Measurements from ENCODE around the gene OR6M1. TPM values are rescaled to one million over a fixed set of nuclear protein-coding genes. Genes with fewer than 3 reads are reported as not detected.

The OR6M1 gene
- total RNA-seq, 1 experiment from 2014 or later: not detected

- CTCF ChIA-PET: no interaction called here
Measured at GRCh38 chr11:123775289-123775688, 30.9 kb downstream of the OR6M1 start.

GRCh38 chr11:123773959-123774358 is 32.2 kb downstream of the OR6M1 start:
- Histone ChIP-seq H3K27ac (no peak overlapping the region), H3F3A (ENCODE audit: insufficient read depth, low read depth) (no peaks in the 10 kb centered on the region), H3K9me3 (ENCODE audit: insufficient read depth, low read depth) (no peaks in the 10 kb centered on the region; the same call in 1 of the 2 replicates), H3K4me1 (replicated peaks; ENCODE audit: insufficient read depth) (no peaks in the 10 kb centered on the region), H3K36me3 (ENCODE audit: low read depth) (no peaks in the 10 kb centered on the region), H2AFZ (no peak overlapping the region), H3K4me3 (no peak overlapping the region), H3K79me2 (ENCODE audit: low read depth) (no peaks in the 10 kb centered on the region), H3K27me3 (ENCODE audit: insufficient read depth, low read depth) (no peaks in the 10 kb centered on the region), H3K4me2 (no peak overlapping the region), H3K9me2 (ENCODE audit: insufficient read depth) (no peaks in the 10 kb centered on the region), H4K20me1 (ENCODE audit: insufficient read depth) (no peaks in the 10 kb centered on the region)
- intact Hi-C loops (cut with micrococcal nuclease; ENCODE audit: unreplicated experiment): no loop called here
- TF ChIP-seq EZH2 (IDR thresholded peaks at IDR 0.05; ENCODE audit: low read depth) (no peak), CTCF (conservative IDR thresholded peaks at IDR 0.05) (no peak)
- DNase-seq: no peak
- POLR2A ChIA-PET (ENCODE audit: unreplicated experiment): no interaction called here
- CTCF ChIA-PET: no interaction called here
- BruUV-seq (replicated peaks): no TSS peak

More at GRCh38 chr11:123775289-123775688, 30.9 kb downstream of the OR6M1 start:
- Histone ChIP-seq H3K79me2 (ENCODE audit: low read depth) (no peaks in the 10 kb centered on the region), H3K4me1 (replicated peaks; ENCODE audit: insufficient read depth) (no peaks in the 10 kb centered on the region), H3K27ac (no peak overlapping the region), H3K9me2 (ENCODE audit: insufficient read depth) (no peaks in the 10 kb centered on the region), H3K9me3 (ENCODE audit: insufficient read depth, low read depth) (no peaks in the 10 kb centered on the region; the same call in 1 of the 2 replicates), H3F3A (ENCODE audit: insufficient read depth, low read depth) (no peaks in the 10 kb centered on the region), H3K4me2 (no peak overlapping the region), H4K20me1 (ENCODE audit: insufficient read depth) (no peaks in the 10 kb centered on the region), H3K27me3 (ENCODE audit: insufficient read depth, low read depth) (no peaks in the 10 kb centered on the region), H2AFZ (no peak overlapping the region), H3K4me3 (no peak overlapping the region), H3K36me3 (ENCODE audit: low read depth) (no peaks in the 10 kb centered on the region)
- TF ChIP-seq EZH2 (IDR thresholded peaks at IDR 0.05; ENCODE audit: low read depth): no peak
- no peak for TF ChIP-seq CTCF (conservative IDR thresholded peaks at IDR 0.05)
- no peak for DNase-seq
- POLR2A ChIA-PET (ENCODE audit: unreplicated experiment): no interaction called here
- no TSS peak for BruUV-seq (replicated peaks)
- intact Hi-C loops (cut with micrococcal nuclease; ENCODE audit: unreplicated experiment): no loop called here

GRCh38 chr11:123773026-123773425 is 33.1 kb downstream of the OR6M1 start:
- Histone ChIP-seq H3K79me2 (ENCODE audit: low read depth) (no peaks in the 10 kb centered on the region), H4K20me1 (ENCODE audit: insufficient read depth) (no peaks in the 10 kb centered on the region), H3K27ac (no peak overlapping the region), H3K27me3 (ENCODE audit: insufficient read depth, low read depth) (no peaks in the 10 kb centered on the region), H3K9me3 (ENCODE audit: insufficient read depth, low read depth) (no peaks in the 10 kb centered on the region; the same call in 1 of the 2 replicates), H3K36me3 (ENCODE audit: low read depth) (no peaks in the 10 kb centered on the region), H3K4me3 (no peak overlapping the region), H3F3A (ENCODE audit: insufficient read depth, low read depth) (no peaks in the 10 kb centered on the region), H2AFZ (no peak overlapping the region), H3K4me2 (no peak overlapping the region), H3K9me2 (ENCODE audit: insufficient read depth) (no peaks in the 10 kb centered on the region), H3K4me1 (replicated peaks; ENCODE audit: insufficient read depth) (no peaks in the 10 kb centered on the region)
- TF ChIP-seq EZH2 (IDR thresholded peaks at IDR 0.05; ENCODE audit: low read depth) (no peak), CTCF (conservative IDR thresholded peaks at IDR 0.05) (no peak)
- CTCF ChIA-PET: no interaction called here
- no TSS peak for BruUV-seq (replicated peaks)
- POLR2A ChIA-PET (ENCODE audit: unreplicated experiment): no interaction called here
- no peak for DNase-seq
- intact Hi-C loops (cut with micrococcal nuclease; ENCODE audit: unreplicated experiment): no loop called here
